HFFc6 (cell line): ENCODE data around the gene PGAM5. TPM values are rescaled to one million over a fixed set of nuclear protein-coding genes. Genes with fewer than 3 reads are reported as not detected.
"Not testable (repeated sequence)": the region's sequence is repeated elsewhere in the genome, so short reads cannot be mapped to it uniquely, and the experiment has no call there.

Source experiments
- DNase-seq: peaks from one replicate; pipeline ENCODE4 v3.0.0-alpha.2; 2018
- H3K27ac Mint-ChIP-seq: 2 replicates; pipeline ENCODE4 v1.8.0; 2020; ENCODE audit warnings: mild to moderate bottlenecking, mixed read lengths
- H3K27me3 Mint-ChIP-seq: 2 replicates; pipeline ENCODE4 v1.8.0; 2021; ENCODE audit warnings: mild to moderate bottlenecking, moderate library complexity, mixed read lengths; ENCODE audit not compliant: insufficient read depth
- H3K36me3 Mint-ChIP-seq: 2 replicates; pipeline ENCODE4 v1.8.0; 2021; ENCODE audit warnings: low read depth, mixed read lengths
- H3K4me1 Mint-ChIP-seq: 2 replicates; pipeline ENCODE4 v1.8.0; 2020; ENCODE audit warnings: low read depth, mixed read lengths
- H3K4me3 Mint-ChIP-seq: 2 replicates; pipeline ENCODE4 v1.8.0; 2020; ENCODE audit warnings: mild to moderate bottlenecking, moderate library complexity, mixed read lengths
- H3K9me3 Mint-ChIP-seq: 2 replicates; pipeline ENCODE4 v1.8.0; 2020; ENCODE audit warnings: mild to moderate bottlenecking, mixed read lengths
- total RNA-seq, 6 experiments: library from RNA; stranded (reverse); fragmentation: NEBNext Ultra II Directional; extraction: Animal tissue kit (Norgen Biotek cat#: 25700); gene quantifications; 2 replicates in 1 of 6; 3 replicates in 5 of 6; pipeline ENCODE4 v1.2.3, GENCODE V29; 2021
- TF ChIP-seq, protein P1 (sequence below): fragments of 200-600 bp; sonication (generic); IDR thresholded peaks from 2 replicates; pipeline ENCODE4 v1.5.0; 2021; ENCODE audit warnings: antibody characterized with exemption, mild to moderate bottlenecking

PGAM5 gene
- total RNA-seq, 6 experiments from 2014 or later = 33.5 to 46.0 (median 39.2) TPM

DNA sequence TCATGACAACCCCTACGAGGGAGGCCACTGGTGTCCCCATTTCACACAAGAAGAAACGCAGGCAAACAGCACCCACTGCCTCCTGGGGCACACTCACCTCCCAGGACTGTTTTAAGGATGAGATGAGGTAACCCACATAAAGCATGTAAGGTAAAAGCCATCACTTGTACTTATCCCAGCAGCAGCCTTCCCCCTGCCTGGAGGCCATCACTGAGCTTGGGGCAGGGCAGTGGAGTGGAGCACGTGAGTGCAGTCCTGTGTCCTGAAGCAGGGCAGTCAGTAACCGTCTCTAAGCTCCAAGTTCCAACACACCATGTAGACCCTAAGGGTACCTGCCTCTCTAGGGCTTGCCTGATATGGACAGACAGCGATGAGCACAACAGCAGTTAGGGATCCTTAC is 25.2 kb upstream of the PGAM5 start:
- no peak overlapping the region for H3K27ac Mint-ChIP-seq
- TF ChIP-seq, protein P1, sequence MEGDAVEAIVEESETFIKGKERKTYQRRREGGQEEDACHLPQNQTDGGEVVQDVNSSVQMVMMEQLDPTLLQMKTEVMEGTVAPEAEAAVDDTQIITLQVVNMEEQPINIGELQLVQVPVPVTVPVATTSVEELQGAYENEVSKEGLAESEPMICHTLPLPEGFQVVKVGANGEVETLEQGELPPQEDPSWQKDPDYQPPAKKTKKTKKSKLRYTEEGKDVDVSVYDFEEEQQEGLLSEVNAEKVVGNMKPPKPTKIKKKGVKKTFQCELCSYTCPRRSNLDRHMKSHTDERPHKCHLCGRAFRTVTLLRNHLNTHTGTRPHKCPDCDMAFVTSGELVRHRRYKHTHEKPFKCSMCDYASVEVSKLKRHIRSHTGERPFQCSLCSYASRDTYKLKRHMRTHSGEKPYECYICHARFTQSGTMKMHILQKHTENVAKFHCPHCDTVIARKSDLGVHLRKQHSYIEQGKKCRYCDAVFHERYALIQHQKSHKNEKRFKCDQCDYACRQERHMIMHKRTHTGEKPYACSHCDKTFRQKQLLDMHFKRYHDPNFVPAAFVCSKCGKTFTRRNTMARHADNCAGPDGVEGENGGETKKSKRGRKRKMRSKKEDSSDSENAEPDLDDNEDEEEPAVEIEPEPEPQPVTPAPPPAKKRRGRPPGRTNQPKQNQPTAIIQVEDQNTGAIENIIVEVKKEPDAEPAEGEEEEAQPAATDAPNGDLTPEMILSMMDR = no peak
- no peaks in the 10 kb centered on the region; the same call in none of the 2 replicates for H3K27me3 Mint-ChIP-seq
- H3K4me3 Mint-ChIP-seq = peak overlapping the region; percentile 73
- DNase-seq = no peak
- peaks cover 14% of the 10 kb centered on the region; the same call in 1 of the 2 replicates for H3K36me3 Mint-ChIP-seq
- H3K9me3 Mint-ChIP-seq = no peaks in the 10 kb centered on the region
- H3K4me1 Mint-ChIP-seq = peaks cover 12% of the 10 kb centered on the region

DNA sequence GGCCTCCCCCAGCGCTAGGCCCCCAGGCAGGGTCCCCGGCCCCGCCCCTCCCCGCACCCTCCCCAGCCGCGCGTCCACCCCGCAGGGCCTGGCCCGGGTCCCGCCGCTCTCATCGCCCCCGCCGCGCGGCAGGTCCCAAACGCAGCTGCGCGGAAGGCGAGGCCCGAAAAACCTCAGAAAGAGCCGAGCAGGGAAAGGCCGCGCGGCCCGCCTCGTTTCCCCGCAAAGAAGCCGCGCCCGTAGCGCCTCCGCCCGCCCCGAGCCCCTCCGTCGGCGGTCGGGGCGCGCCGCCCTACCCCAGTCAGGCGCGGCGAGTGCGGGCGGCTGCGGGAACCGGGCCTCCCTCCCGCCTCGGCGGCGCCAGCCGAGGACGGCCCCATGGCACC is 23.8 kb upstream of the PGAM5 start:
- Mint-ChIP-seq H3K4me1 (peaks cover 12% of the 10 kb centered on the region), H3K27me3 (no peaks in the 10 kb centered on the region; the same call in none of the 2 replicates), H3K4me3 (peak overlapping the region; percentile 78), H3K36me3 (peaks cover 14% of the 10 kb centered on the region; the same call in 1 of the 2 replicates), H3K27ac (no peak overlapping the region), H3K9me3 (no peaks in the 10 kb centered on the region)
- no peak for DNase-seq
- TF ChIP-seq, protein P1 = no peak

DNA sequence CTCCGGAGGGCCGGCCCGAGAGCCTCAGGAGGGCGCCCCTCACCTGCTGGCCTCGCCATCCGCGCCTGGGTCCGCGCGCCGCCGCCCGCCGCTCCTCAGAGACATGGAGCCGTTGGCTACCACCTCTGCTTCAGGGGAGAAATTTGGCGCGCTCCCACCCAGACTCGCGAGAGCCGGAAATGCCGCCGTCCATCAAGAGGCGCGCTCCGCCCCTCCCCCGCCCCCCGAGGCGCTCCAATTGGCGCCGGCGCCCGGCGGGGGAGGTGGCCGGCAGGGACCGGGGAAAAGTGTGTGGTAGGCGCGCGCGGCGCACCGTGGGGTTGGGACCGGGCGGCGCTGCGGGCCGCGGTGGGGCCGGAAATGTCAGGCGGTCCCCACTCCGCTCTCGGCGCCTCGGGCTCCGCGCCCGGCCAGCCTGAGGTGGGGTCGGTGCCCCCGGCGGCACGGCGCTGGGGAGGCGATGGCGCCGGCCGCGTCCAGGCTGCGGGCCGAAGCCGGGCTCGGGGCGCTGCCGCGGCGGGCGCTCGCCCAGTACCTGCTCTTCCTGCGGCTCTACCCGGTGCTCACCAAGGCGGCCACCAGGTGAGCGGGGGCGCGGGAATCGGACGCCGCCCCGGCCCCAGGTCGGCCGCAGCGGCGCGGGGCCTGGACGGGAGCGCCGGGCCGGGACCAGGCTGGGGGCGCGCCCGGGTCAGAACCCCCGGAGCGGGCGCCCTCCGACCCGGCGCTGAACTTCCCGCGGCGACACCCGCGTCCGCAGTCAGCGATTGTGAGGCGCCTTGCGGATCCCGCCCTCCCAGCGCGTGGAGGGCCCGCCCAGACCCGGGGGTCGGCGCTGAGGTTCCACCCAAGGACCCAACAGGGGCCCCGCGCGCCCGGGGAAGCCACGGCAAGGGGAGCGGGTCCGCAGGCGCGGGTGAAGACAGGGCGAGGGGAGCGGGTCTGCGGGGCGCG is 23.2 kb upstream of the PGAM5 start, which contains the start of the genes POLE and PXMP2:
Gene POLE (minus strand): TSS at position 132 of the 954 bp plus-strand sequence. CDS start 27 bp downstream, at position 105.
Gene PXMP2 (plus strand): TSS at position 377 of the 954 bp plus-strand sequence. CDS start 84 bp downstream, at position 461.
- Mint-ChIP-seq H3K9me3 (no peaks in the 10 kb centered on the region), H3K27ac (no peak within 1 kb of the TSS), H3K36me3 (peaks cover 14% of the 10 kb centered on the region; the same call in 1 of the 2 replicates), H3K4me1 (peaks cover 12% of the 10 kb centered on the region), H3K4me3 (peak within 1 kb of the TSS; percentile 78), H3K27me3 (no peaks in the 10 kb centered on the region; the same call in none of the 2 replicates)
- TF ChIP-seq, protein P1 = 0 out of 2 replicates have a peak, but pooled peaks have one; percentile 2
- peak; percentile 86 for DNase-seq

DNA sequence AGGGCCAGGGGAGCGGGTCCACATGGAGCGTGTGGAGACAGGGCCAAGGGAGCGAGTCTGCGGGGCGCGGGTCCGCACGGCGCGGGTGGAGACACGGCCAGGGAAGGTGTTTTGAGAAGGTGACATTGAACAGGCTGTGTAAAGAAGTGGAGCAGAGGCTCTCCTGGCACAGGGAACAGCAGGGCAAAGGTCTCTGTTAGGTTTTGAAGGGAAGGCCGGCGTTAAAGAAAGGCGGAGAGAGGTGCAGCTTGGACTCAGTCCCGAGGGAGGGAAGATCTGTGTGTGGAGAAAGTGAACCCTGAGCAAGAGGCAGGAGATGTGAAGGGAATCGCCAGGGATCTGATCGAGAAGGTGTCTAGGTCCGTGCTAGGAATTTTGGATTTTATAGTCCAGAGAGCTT is 21.4 kb upstream of the PGAM5 start:
- no peaks in the 10 kb centered on the region for H3K9me3 Mint-ChIP-seq

DNA sequence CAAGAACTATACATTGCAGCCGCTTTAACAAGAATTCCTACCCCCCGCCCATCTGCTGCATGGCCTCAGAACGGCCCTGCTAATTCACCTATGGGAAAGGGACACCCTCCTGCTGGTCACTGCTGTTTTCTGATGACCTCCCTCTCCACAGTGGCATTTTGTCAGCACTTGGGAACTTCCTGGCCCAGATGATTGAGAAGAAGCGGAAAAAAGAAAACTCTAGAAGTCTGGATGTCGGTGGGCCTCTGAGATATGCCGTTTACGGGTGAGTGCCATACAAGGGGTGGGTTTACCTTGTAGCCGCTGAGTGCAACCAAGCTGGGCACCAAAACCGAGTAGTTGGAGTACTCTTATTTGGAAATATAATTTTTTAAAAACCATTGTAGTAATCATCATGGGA is 20.5 kb upstream of the PGAM5 start:
- no peaks in the 10 kb centered on the region; the same call in none of the 2 replicates for H3K27me3 Mint-ChIP-seq
- no peak for DNase-seq
- H3K4me1 Mint-ChIP-seq = peaks cover 11% of the 10 kb centered on the region
- TF ChIP-seq, protein P1 = no peak
- H3K4me3 Mint-ChIP-seq = no peak overlapping the region
- no peak overlapping the region for H3K27ac Mint-ChIP-seq
- H3K36me3 Mint-ChIP-seq = peaks cover 8% of the 10 kb centered on the region; the same call in 1 of the 2 replicates
- H3K9me3 Mint-ChIP-seq = no peaks in the 10 kb centered on the region

More for the DNA sequence above, 21.4 kb upstream of the PGAM5 start:
- Mint-ChIP-seq H3K4me1 (peaks cover 12% of the 10 kb centered on the region), H3K27ac (peak overlapping the region; percentile 56; the same call in 1 of the 2 replicates), H3K27me3 (no peaks in the 10 kb centered on the region; the same call in none of the 2 replicates), H3K36me3 (peaks cover 10% of the 10 kb centered on the region; the same call in 1 of the 2 replicates), H3K4me3 (peak overlapping the region; percentile 66)
- no peak for DNase-seq
- TF ChIP-seq, protein P1 = no peak

DNA sequence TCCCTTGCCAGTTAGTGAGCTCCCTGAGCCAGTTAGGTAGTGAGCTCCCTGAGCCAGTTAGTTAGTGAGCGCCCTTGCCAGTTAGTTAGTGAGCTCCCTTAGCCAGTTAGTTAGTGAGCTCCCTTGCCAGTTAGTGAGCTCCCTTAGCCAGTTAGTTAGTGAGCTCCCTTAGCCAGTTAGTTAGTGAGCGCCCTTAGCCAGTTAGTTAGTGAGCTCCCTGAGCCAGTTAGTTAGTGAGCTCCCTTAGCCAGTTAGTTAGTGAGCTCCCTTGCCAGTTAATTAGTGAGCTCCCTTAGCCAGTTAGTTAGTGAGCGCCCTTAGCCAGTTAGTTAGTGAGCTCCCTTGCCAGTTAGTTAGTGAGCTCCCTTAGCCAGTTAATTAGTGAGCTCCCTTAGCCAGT is 18.6 kb upstream of the PGAM5 start:
- not testable (repeated sequence) for DNase-seq, H3K4me1 Mint-ChIP-seq, H3K9me3 Mint-ChIP-seq, H3K36me3 Mint-ChIP-seq, H3K4me3 Mint-ChIP-seq, H3K27ac Mint-ChIP-seq, H3K27me3 Mint-ChIP-seq

DNA sequence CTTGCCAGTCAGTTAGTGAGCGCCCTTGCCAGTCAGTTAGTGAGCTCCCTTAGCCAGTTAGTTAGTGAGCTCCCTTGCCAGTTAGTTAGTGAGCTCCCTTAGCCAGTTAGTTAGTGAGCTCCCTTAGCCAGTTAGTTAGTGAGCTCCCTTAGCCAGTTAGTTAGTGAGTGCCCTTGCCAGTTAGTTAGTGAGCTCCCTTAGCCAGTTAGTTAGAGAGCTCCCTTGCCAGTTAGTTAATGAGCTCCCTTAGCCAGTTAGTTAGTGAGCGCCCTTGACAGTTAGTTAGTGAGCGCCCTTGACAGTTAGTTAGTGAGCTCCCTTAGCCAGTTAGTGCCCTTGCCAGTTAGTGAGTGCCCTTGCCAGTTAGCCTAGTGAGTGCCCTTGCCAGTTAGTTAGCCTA is 15.8 kb upstream of the PGAM5 start:
- H3K27me3 Mint-ChIP-seq, H3K27ac Mint-ChIP-seq, DNase-seq, H3K4me3 Mint-ChIP-seq, H3K4me1 Mint-ChIP-seq, H3K9me3 Mint-ChIP-seq: not testable (repeated sequence)
- H3K36me3 Mint-ChIP-seq = peaks cover 11% of the 10 kb centered on the region; the same call in 1 of the 2 replicates
